DND-41 (cell line): ENCODE results near the gene MRPS31.

ENCODE experiments used
- ATAC-seq: fragments of 200-7000 bp; cut with Tn5 transposase; 3 replicates; pipeline ENCODE4 v1.9.1; 2021; ENCODE audit warnings: low read depth; ENCODE audit not compliant: insufficient read depth
- DNase-seq: peaks from one replicate; pipeline ENCODE4 v3.0.0-alpha.2; 2020
- H2AFZ ChIP-seq: 2 replicates; pipeline ENCODE4 v1.6.0; 2012; ENCODE audit warnings: low read depth, low read length
- H3K27ac ChIP-seq: 2 replicates; pipeline ENCODE4 v1.5.1; 2012; ENCODE audit warnings: low read length, inconsistent platforms
- H3K27me3 ChIP-seq: fragments of 200-600 bp; sonication (generic); 2 replicates; pipeline ENCODE4 v1.6.0; 2012; ENCODE audit warnings: low read length, mild to moderate bottlenecking, inconsistent platforms; ENCODE audit not compliant: insufficient read depth, poor library complexity
- H3K36me3 ChIP-seq: 2 replicates; pipeline ENCODE4 v1.5.1; 2012; ENCODE audit warnings: low read length, inconsistent platforms; ENCODE audit not compliant: insufficient read depth
- H3K4me1 ChIP-seq: 2 replicates; pipeline ENCODE4 v1.5.1; 2012; ENCODE audit warnings: mild to moderate bottlenecking, low read length; ENCODE audit not compliant: insufficient read depth
- H3K4me2 ChIP-seq: 2 replicates; pipeline ENCODE4 v1.6.0; 2012; ENCODE audit warnings: mild to moderate bottlenecking, moderate library complexity, low read length, inconsistent platforms; ENCODE audit not compliant: insufficient read depth
- H3K4me3 ChIP-seq, 2 experiments: fragments of 200-600 bp in 1 of 2; shearing (Covaris generic) in 1 of 2; 2 replicates each; pipeline ENCODE4 v1.5.1; 2012 to 2016; ENCODE audit warnings: inconsistent platforms in 2 of 2, low read length in 2 of 2, mild to moderate bottlenecking in 2 of 2, low read depth in 1 of 2, moderate library complexity in 1 of 2
- H3K79me2 ChIP-seq: 2 replicates; pipeline ENCODE4 v1.6.0; 2012; ENCODE audit warnings: low read length, inconsistent platforms; ENCODE audit not compliant: insufficient read depth
- H3K9ac ChIP-seq: 2 replicates; pipeline ENCODE4 v1.6.0; 2012; ENCODE audit warnings: low read depth, mild to moderate bottlenecking, inconsistent platforms, low read length, moderate library complexity
- H3K9me3 ChIP-seq: 2 replicates; pipeline ENCODE4 v1.5.1; 2012; ENCODE audit warnings: low read length, moderate library complexity, mild to moderate bottlenecking, inconsistent platforms; ENCODE audit not compliant: insufficient read depth, severe bottlenecking
- H4K20me1 ChIP-seq: 2 replicates; pipeline ENCODE4 v1.6.0; 2012; ENCODE audit warnings: low read length; ENCODE audit not compliant: insufficient read depth
- EZH2 ChIP-seq: IDR thresholded peaks from 3 replicates; pipeline ENCODE4 v1.6.1; 2012; ENCODE audit warnings: borderline replicate concordance, low read depth, mild to moderate bottlenecking, moderate library complexity, low read length, inconsistent platforms; ENCODE audit not compliant: severe bottlenecking
- TF ChIP-seq, protein P1 (sequence below): IDR thresholded peaks from 2 replicates; pipeline ENCODE4 v1.5.1; 2012; ENCODE audit warnings: borderline replicate concordance, low read length, moderate library complexity, mild to moderate bottlenecking; ENCODE audit not compliant: poor library complexity, severe bottlenecking; ENCODE audit errors: extremely low read depth

Gene MRPS31

GRCh38 chr13:40679480-40679985 lies 91.5 kb downstream of the MRPS31 start:
- no peaks in the 10 kb centered on the region for H3K9me3 ChIP-seq
- no peaks in the 10 kb centered on the region for H3K79me2 ChIP-seq
- no peak overlapping the region for H2AFZ ChIP-seq
- no peak overlapping the region for H3K9ac ChIP-seq
- no peaks in the 10 kb centered on the region for H4K20me1 ChIP-seq
- ATAC-seq (no peak), DNase-seq (no peak)
- TF ChIP-seq, protein P1, sequence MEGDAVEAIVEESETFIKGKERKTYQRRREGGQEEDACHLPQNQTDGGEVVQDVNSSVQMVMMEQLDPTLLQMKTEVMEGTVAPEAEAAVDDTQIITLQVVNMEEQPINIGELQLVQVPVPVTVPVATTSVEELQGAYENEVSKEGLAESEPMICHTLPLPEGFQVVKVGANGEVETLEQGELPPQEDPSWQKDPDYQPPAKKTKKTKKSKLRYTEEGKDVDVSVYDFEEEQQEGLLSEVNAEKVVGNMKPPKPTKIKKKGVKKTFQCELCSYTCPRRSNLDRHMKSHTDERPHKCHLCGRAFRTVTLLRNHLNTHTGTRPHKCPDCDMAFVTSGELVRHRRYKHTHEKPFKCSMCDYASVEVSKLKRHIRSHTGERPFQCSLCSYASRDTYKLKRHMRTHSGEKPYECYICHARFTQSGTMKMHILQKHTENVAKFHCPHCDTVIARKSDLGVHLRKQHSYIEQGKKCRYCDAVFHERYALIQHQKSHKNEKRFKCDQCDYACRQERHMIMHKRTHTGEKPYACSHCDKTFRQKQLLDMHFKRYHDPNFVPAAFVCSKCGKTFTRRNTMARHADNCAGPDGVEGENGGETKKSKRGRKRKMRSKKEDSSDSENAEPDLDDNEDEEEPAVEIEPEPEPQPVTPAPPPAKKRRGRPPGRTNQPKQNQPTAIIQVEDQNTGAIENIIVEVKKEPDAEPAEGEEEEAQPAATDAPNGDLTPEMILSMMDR, result no peak
- TF ChIP-seq EZH2, result no peak
- H3K36me3 ChIP-seq, result no peaks in the 10 kb centered on the region
- H3K27ac ChIP-seq, result no peak overlapping the region
- no peaks in the 10 kb centered on the region for H3K4me1 ChIP-seq
- H3K4me2 ChIP-seq, result no peak overlapping the region
- peaks cover 9% of the 10 kb centered on the region for H3K27me3 ChIP-seq
- no peak overlapping the region for H3K4me3 ChIP-seq
